CD8-positive, alpha-beta memory T cell (primary cell): ENCODE data around the gene NEURL1B. TPM values are rescaled to one million over a fixed set of nuclear protein-coding genes. Genes with fewer than 3 reads are reported as not detected.

Experiments used
- CTCF ChIA-PET: fragments of 350-600 bp; sonication (Branson Sonifier 250); formaldehyde crosslinking; loops from one replicate; lab custom pipeline; 2021; ENCODE audit warnings: antibody characterized with exemption; lab: Charles Lee
- POLR2A ChIA-PET: fragments of 350-600 bp; sonication (Branson Sonifier 250); formaldehyde crosslinking; loops from one replicate; lab custom pipeline; 2021; ENCODE audit warnings: antibody characterized with exemption; lab: Charles Lee
- DNase-seq, 5 donors: peaks; one replicate each; pipeline versions ENCODE4 v3.0.0 to v3.0.0-alpha.2; 2020 to 2022; ENCODE audit warnings: mixed read lengths in 1 of 5
- H3K27ac ChIP-seq: one replicate; pipeline ENCODE4 v1.7.0; 2013; ENCODE audit warnings: low read depth, mild to moderate bottlenecking, low read length, moderate library complexity
- H3K27me3 ChIP-seq: 2 replicates; pipeline ENCODE4 v1.7.0; 2013; ENCODE audit warnings: low read length, mild to moderate bottlenecking; ENCODE audit not compliant: insufficient read depth, poor library complexity, severe bottlenecking
- H3K36me3 ChIP-seq: 2 replicates; pipeline ENCODE4 v1.7.0; 2013; ENCODE audit warnings: mild to moderate bottlenecking, low read length, moderate library complexity; ENCODE audit not compliant: insufficient read depth
- H3K4me1 ChIP-seq: 2 replicates; pipeline ENCODE4 v1.7.0; 2013; ENCODE audit warnings: mild to moderate bottlenecking, low read length, moderate library complexity; ENCODE audit not compliant: insufficient read depth
- H3K4me3 ChIP-seq: 2 replicates; pipeline ENCODE4 v1.7.0; 2013; ENCODE audit warnings: mild to moderate bottlenecking, low read length
- H3K9me3 ChIP-seq: 2 replicates; pipeline ENCODE4 v1.7.0; 2013; ENCODE audit warnings: mild to moderate bottlenecking, low read length
- H3K27ac Mint-ChIP-seq, 8 donors: one replicate each; pipeline ENCODE4 v1.8.0; 2020 to 2021; ENCODE audit warnings: mixed read lengths in 8 of 8, mild to moderate bottlenecking in 6 of 8, inconsistent platforms in 3 of 8, moderate library complexity in 3 of 8
- H3K27me3 Mint-ChIP-seq, 2 donors: one replicate each; pipeline ENCODE4 v1.8.0; 2020 to 2021; ENCODE audit warnings: mixed read lengths in 2 of 2, mild to moderate bottlenecking in 1 of 2, moderate library complexity in 1 of 2
- H3K36me3 Mint-ChIP-seq, 3 donors: one replicate each; pipeline ENCODE4 v1.8.0; 2020 to 2021; ENCODE audit warnings: mixed read lengths in 3 of 3, inconsistent platforms in 1 of 3, mild to moderate bottlenecking in 1 of 3
- H3K4me1 Mint-ChIP-seq, 3 donors: one replicate each; pipeline ENCODE4 v1.8.0; 2020 to 2021; ENCODE audit warnings: mixed read lengths in 3 of 3, inconsistent platforms in 1 of 3, mild to moderate bottlenecking in 1 of 3
- H3K4me3 Mint-ChIP-seq, 7 donors: one replicate each; pipeline ENCODE4 v1.8.0; 2020 to 2021; ENCODE audit warnings: mixed read lengths in 7 of 7, mild to moderate bottlenecking in 6 of 7, moderate library complexity in 4 of 7, inconsistent platforms in 2 of 7
- H3K9me3 Mint-ChIP-seq, 5 donors: one replicate each; pipeline ENCODE4 v1.8.0; 2020 to 2022; ENCODE audit warnings: mixed read lengths in 5 of 5, mild to moderate bottlenecking in 3 of 5, moderate library complexity in 2 of 5, inconsistent platforms in 1 of 5
- polyA plus RNA-seq: library from polyadenylated mRNA; unstranded; fragments of 300-500 nt; fragmentation: Illumina TruSeq; gene quantifications from one replicate; pipeline ENCODE4 v1.2.3, GENCODE V29; 2021
- total RNA-seq, 2 experiments: library from RNA; stranded (reverse); gene quantifications; one replicate each; pipeline ENCODE4 v1.2.3, GENCODE V29; 2021

NEURL1B gene
- total and polyA plus RNA-seq, 3 experiments from 2014 or later = 0.04 to 0.13 TPM; not detected in 1

DNA sequence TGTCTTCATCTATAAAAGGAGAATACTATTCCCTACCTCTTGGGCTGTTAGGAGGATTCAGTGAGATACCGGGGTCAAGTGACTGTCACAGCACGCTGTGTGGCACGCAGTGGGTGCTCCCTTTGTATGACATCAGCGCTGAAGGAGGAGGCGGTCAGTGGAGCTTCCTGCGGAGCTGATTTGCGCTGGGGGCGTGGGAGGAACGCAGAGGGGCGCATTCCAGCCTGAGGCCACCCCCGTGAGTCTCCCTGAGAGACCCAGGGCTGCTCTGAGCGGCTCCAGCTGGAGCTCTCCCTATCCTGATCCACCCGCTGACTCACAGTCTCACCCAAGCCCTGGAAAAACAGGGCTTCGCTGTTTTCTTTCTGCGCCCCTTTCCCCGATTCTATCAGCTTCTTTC, 24.3 kb upstream of the NEURL1B start:
- H3K36me3 Mint-ChIP-seq = no peaks in the 10 kb centered on the region

DNA sequence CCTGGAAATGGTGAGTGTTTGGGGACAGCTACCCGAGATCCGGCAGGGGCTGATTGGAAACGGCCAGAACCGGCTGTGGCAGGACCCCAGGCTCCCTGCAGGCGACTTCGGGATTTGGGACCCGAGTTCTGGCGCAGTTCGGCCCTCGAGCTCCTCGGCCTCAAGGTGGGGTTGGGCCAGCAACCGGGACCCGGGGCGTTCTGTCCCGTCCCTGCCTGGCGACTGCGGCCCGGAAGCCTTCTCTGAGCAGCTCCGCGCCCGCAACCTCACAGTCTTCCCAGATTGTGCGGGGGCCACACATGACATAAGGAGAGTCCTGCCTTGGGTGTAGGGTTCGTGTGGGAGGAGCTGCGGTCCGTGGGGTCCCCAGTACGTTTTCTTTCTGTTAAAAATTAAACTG, 23.2 kb upstream of the NEURL1B start:
- CTCF ChIA-PET = no interaction called here
- Histone ChIP-seq H3K4me3 (no peak overlapping the region), H3K27ac (no peak overlapping the region), H3K9me3 (no peaks in the 10 kb centered on the region), H3K36me3 (no peaks in the 10 kb centered on the region), H3K27me3 (no peaks in the 10 kb centered on the region), H3K4me1 (no peaks in the 10 kb centered on the region)
- Mint-ChIP-seq H3K9me3 (peaks cover 0 to 12% (median 7%) of the 10 kb centered on the region in 5 donors), H3K27me3 (peaks cover 13 to 18% of the 10 kb centered on the region in 2 donors), H3K36me3 (no peaks in the 10 kb centered on the region), H3K4me1 (no peaks in the 10 kb centered on the region), H3K27ac (no peak overlapping the region), H3K4me3 (no peak overlapping the region)
- POLR2A ChIA-PET = no interaction called here
- DNase-seq = no peak

More for the DNA sequence above, 24.3 kb upstream of the NEURL1B start:
- Mint-ChIP-seq H3K9me3 (peaks cover 0 to 12% (median 7%) of the 10 kb centered on the region in 5 donors), H3K27me3 (peaks cover 17 to 23% of the 10 kb centered on the region in 2 donors), H3K4me1 (no peaks in the 10 kb centered on the region), H3K27ac (no peak overlapping the region), H3K4me3 (no peak overlapping the region)
- Histone ChIP-seq H3K9me3 (no peaks in the 10 kb centered on the region), H3K4me3 (no peak overlapping the region), H3K27ac (no peak overlapping the region), H3K4me1 (no peaks in the 10 kb centered on the region), H3K27me3 (no peaks in the 10 kb centered on the region), H3K36me3 (no peaks in the 10 kb centered on the region)
- no peak for DNase-seq
- POLR2A ChIA-PET = no interaction called here
- CTCF ChIA-PET = no interaction called here

DNA sequence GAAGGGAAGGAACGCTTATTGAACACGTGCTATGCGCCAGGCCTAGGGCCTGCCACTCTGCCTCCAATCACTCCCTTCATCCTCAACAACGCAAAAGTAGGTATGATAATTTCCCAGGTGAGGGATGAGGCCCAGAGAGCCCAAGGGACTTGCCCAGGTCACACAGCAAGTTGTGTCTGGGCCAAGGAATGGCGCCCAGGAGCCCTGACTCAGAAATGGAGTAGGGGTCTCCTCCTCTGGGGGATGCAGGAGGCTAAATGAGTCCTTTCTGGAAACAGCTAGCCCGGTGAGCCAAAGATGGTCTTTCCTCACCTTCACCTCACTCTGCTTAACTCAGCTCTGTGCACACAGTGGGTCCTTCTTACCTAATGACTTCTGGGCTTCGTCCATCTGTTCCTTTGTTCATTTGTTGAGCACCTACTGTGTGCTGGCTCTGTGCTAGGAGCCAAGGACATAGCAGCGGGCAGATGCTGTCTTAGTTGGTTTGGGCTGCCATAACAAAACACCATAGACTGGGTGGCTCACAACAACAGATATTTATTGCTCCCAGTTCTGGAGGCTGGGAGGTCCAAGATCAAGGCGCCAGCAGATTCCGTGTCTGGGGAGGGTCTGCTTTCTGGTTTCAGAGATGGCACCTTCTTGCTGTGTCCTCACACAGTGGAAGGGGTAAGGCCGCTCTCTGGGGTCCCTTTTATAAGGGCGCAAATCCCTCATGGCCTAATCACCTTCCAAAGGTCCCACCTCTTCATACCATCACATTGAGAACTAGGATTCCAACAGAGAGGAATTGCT, 22.3 kb upstream of the NEURL1B start:
- no peak overlapping the region for H3K4me3 ChIP-seq
- no peak for DNase-seq
- H3K27me3 Mint-ChIP-seq = peaks cover 11 to 12% of the 10 kb centered on the region in 2 donors
- no peaks in the 10 kb centered on the region for H3K9me3 ChIP-seq
- ChIA-PET CTCF (no interaction called here), POLR2A (no interaction called here)
- H3K27ac ChIP-seq = no peak overlapping the region
- H3K4me3 Mint-ChIP-seq = no peak overlapping the region
- H3K27me3 ChIP-seq = no peaks in the 10 kb centered on the region
- H3K36me3 Mint-ChIP-seq = no peaks in the 10 kb centered on the region
- no peaks in the 10 kb centered on the region for H3K36me3 ChIP-seq
- no peaks in the 10 kb centered on the region for H3K4me1 Mint-ChIP-seq
- no peaks in the 10 kb centered on the region for H3K4me1 ChIP-seq
- H3K27ac Mint-ChIP-seq = no peak overlapping the region
- peaks cover 0 to 6% (median 2%) of the 10 kb centered on the region in 5 donors for H3K9me3 Mint-ChIP-seq

DNA sequence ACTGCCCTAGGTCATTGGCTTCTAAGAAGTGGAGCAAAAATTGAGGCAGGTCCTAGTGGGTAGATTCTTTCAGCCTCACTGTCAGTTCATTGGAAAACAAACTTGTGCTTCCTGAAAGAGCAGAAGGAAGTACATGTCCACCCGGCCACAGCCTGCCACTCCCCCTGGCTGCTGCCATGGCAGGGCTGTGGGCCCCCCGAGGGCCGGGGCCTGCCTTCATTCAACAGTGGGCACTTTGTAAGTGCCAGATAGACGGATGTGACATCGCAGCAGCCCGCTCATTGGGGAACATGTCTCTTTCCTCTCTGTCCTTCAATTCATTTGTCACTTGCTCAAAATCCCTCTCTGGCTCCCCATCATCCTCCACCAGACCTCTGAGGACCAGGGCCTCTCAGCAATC, 20.6 kb upstream of the NEURL1B start:
- H3K27me3 Mint-ChIP-seq = peaks cover 8 to 12% of the 10 kb centered on the region in 2 donors
- H3K9me3 Mint-ChIP-seq = no peaks in the 10 kb centered on the region
- Histone ChIP-seq H3K36me3 (no peaks in the 10 kb centered on the region), H3K4me3 (no peak overlapping the region), H3K4me1 (no peaks in the 10 kb centered on the region), H3K9me3 (no peaks in the 10 kb centered on the region), H3K27ac (no peak overlapping the region), H3K27me3 (no peaks in the 10 kb centered on the region)
- no peak overlapping the region for H3K4me3 Mint-ChIP-seq
- ChIA-PET CTCF (no interaction called here), POLR2A (no interaction called here)
- no peak for DNase-seq
- no peaks in the 10 kb centered on the region for H3K36me3 Mint-ChIP-seq
- no peak overlapping the region for H3K27ac Mint-ChIP-seq
- H3K4me1 Mint-ChIP-seq = no peaks in the 10 kb centered on the region

DNA sequence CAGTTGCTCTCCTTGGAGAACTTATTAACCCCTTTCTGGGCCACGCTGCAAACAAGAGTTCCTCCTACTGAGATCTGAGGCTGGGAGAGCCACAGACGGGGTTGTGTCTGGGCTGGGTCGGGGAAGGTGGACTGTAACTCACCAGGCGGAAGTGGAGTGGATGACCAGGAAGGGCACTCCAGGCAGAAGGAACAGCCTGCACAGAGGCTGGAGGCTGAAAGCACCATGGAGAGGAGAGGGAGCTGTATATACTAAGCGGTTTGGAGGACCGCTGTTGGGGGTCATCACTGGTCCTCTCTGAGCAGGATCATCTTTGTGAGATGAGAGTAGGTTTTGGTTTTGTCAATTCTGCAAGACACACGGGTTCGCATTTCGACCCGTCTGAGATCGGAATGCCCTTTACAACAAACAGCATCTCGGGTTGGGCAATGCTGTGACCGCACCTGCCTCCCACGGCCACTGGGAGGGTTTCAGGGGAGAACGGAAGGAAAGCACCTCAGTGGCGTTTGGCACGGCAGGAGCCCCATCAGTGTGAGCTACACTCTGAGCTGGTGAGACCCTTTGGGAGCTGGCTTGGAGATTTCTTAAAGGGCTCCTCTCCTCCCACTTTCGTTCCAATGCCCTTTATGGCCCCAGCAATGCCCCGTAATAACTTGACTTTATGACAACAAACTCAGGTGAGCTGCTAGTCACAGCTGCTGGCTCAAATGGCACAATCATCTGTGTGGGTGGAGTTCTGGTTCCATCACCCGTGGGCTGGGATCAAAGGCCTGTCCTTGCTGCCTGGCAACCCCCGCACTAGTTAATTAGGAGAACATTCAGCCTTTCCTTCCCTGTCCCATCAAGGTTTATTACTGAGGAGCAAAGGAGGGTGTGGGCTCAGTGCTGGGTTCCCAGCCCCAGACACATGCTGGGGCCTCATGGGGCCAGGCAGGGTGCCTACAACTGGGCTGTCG, 18.7 kb upstream of the NEURL1B start:
- H3K27ac ChIP-seq = no peak overlapping the region
- ChIA-PET POLR2A (no interaction called here), CTCF (interaction anchor here (0.7 kb wide), 1 partner anchor 14 kb away, joined by 3 read pairs; no protein-coding TSS in a partner anchor)
- no peaks in the 10 kb centered on the region for H3K36me3 ChIP-seq
- no peaks in the 10 kb centered on the region for H3K4me1 ChIP-seq
- Mint-ChIP-seq H3K4me3 (peak overlapping the region in 1 of 7 donors; percentile 67), H3K9me3 (no peaks in the 10 kb centered on the region), H3K27ac (peak overlapping the region in 1 of 8 donors; percentile 11), H3K27me3 (peaks cover 9 to 13% of the 10 kb centered on the region in 2 donors), H3K36me3 (no peaks in the 10 kb centered on the region), H3K4me1 (no peaks in the 10 kb centered on the region)
- H3K27me3 ChIP-seq = no peaks in the 10 kb centered on the region
- no peak overlapping the region for H3K4me3 ChIP-seq
- DNase-seq = no peak
- H3K9me3 ChIP-seq = no peaks in the 10 kb centered on the region

DNA sequence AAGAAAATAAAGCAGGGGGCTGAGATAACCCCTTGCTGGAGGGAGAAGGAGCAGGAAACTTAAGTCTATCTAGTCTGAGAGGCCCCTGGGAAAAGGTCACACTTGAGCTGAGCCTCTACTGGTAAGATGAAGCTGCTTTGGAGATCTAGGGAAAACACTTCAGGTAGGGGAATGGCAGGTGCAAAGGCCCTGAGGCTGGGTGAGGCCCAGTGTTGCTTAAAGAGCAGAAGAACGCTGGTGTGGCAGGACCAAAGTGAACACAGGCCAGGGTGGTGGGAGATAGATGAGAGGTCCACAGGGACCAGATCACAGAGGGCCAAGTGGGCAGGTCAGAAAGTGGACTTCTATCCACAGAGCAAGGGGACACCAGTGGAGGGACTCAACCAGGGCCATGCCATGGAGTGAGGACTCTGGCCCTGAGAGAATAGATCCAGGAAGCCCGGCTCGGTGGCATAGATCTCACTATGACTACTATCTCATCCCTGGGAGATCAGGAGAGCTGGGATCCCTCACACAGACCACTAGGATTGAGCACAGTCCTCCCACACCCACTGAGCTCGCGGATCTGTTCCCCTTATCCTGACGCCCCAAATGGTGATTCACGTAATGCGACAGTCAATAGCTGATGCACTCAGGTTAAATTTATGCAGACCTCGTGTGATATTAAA, 17.6 kb upstream of the NEURL1B start:
- DNase-seq = no peak
- Histone ChIP-seq H3K4me3 (no peak overlapping the region), H3K27me3 (no peaks in the 10 kb centered on the region), H3K36me3 (no peaks in the 10 kb centered on the region), H3K4me1 (no peaks in the 10 kb centered on the region), H3K9me3 (no peaks in the 10 kb centered on the region), H3K27ac (no peak overlapping the region)
- peaks cover 9 to 10% of the 10 kb centered on the region in 2 donors for H3K27me3 Mint-ChIP-seq
- CTCF ChIA-PET = no interaction called here
- no peaks in the 10 kb centered on the region for H3K4me1 Mint-ChIP-seq
- H3K27ac Mint-ChIP-seq = no peak overlapping the region
- POLR2A ChIA-PET = no interaction called here
- no peaks in the 10 kb centered on the region for H3K9me3 Mint-ChIP-seq
- H3K4me3 Mint-ChIP-seq = peak overlapping the region in 1 of 7 donors; percentile 68
- H3K36me3 Mint-ChIP-seq = no peaks in the 10 kb centered on the region

DNA sequence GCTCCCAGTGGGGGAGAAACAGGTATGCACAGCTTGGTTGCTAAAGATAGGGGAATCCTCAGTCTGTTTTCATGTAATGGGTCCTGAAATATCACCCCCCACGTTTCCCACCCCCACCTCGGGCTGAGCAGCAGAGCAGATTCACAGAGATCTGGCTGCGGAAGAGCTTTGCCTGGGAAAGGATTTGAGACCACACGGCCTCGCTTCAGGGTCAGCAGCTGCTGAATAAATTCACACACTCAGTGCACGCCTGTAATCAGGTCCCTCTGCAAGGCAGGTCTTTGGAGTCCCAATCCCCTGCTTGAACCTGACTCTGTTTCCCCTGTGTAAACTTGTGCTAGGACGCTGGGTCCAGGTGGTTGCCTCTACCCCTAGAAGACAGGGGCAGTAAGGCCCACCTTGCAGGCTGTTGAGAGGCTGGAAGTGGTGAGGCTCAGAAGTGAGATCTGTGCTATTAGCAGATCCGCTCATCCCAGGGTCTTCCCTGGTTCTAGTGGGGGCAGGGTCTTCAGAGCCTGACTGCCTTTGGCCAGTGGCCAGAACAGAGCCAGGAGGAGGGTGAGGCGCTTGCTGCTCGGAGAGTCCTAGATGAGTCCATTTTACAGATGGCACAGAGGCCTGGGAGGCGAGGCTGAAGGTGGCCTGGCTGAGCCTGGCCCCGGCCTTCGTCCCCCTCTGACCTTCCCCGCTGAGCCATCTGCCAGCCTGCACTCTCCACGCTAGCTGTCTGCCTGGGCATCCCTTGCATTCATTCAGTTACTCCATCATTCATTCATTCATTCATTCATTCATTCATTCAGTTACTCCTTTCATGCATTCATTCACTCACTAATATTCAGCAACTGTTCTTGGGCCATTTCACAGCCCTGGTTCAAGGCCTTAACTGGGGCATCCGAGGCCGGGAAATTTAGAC, 16.7 kb upstream of the NEURL1B start:
- no peak overlapping the region for H3K27ac ChIP-seq
- H3K36me3 ChIP-seq = no peaks in the 10 kb centered on the region
- DNase-seq = no peak
- H3K9me3 ChIP-seq = no peaks in the 10 kb centered on the region
- peaks cover 9 to 10% of the 10 kb centered on the region in 2 donors for H3K27me3 Mint-ChIP-seq
- H3K27ac Mint-ChIP-seq = no peak overlapping the region
- CTCF ChIA-PET = no interaction called here
- H3K9me3 Mint-ChIP-seq = no peaks in the 10 kb centered on the region
- POLR2A ChIA-PET = no interaction called here
- no peak overlapping the region for H3K4me3 ChIP-seq
- H3K36me3 Mint-ChIP-seq = no peaks in the 10 kb centered on the region
- H3K4me1 Mint-ChIP-seq = no peaks in the 10 kb centered on the region
- no peaks in the 10 kb centered on the region for H3K27me3 ChIP-seq
- H3K4me1 ChIP-seq = no peaks in the 10 kb centered on the region
- H3K4me3 Mint-ChIP-seq = no peak overlapping the region
